K562 (cell line): Measurements from ENCODE around the gene KCNB1. TPM values are rescaled to one million over a fixed set of nuclear protein-coding genes. Genes with fewer than 3 reads are reported as not detected.
A peak's percentile ranks its signal among the peaks of the same experiment; 100 is the strongest.

Source experiments
- ATAC-seq: fragments of 200-7000 bp; cut with Tn5 transposase; 3 replicates; pipeline ENCODE4 v1.9.1; 2020; ENCODE audit warnings: moderate library complexity
- BruUV-seq: library from RNA; stranded (reverse); fragments of 400-500 nt; replicated peaks from 2 replicates; lab custom pipeline; 2021; lab: Mats Ljungman, UMichigan
- CTCF ChIA-PET: fragments of 300-600 bp; formaldehyde crosslinking; extraction: SDS; loops from one replicate; lab custom pipeline; 2021; ENCODE audit warnings: low intra/inter-chr PET ratio; lab: Yijun Ruan, JAX
- POLR2A ChIA-PET: fragments of 300-600, 350-650 bp; sonication (Branson Sonifier 250); formaldehyde crosslinking; extraction: SDS; loops from one replicate; lab custom pipeline; 2021; ENCODE audit warnings: antibody characterized with exemption, inconsistent platforms; lab: Yijun Ruan, JAX
- DNase-seq, 4 experiments: peaks; one replicate each; pipeline versions ENCODE4 v3.0.0 to v3.0.0-alpha.2; 2011 to 2018; ENCODE audit warnings: low spot score in 3 of 4, mixed read lengths in 3 of 4; ENCODE audit errors: extremely low read depth in 1 of 4
- FAIRE-seq: peaks from 2 replicates; lab custom pipeline; 2011; peaks lifted over from hg19 to GRCh38; lab: Jason Lieb, UNC
- H2AFZ ChIP-seq: 2 replicates; pipeline ENCODE4 v1.6.0; 2011; ENCODE audit warnings: low read depth, low read length, control low read depth, inconsistent platforms
- H3K27ac ChIP-seq: fragments of 200-600 bp; 3 replicates; pipeline ENCODE4 v1.8.0; 2011; ENCODE audit warnings: low read depth, mild to moderate bottlenecking, control low read depth, inconsistent platforms, low read length, moderate library complexity, mixed read lengths; ENCODE audit errors: extremely low read depth
- H3K27me3 ChIP-seq, 2 experiments: fragments of 300-600 bp in 1 of 2; 2 replicates in 1 of 2; 3 replicates in 1 of 2; pipeline versions ENCODE4 v1.6.0 to v1.8.0; 2011; ENCODE audit warnings: inconsistent platforms in 2 of 2, low read length in 2 of 2, mild to moderate bottlenecking in 1 of 2, mixed read lengths in 1 of 2, moderate library complexity in 1 of 2; ENCODE audit not compliant: control insufficient read depth in 2 of 2, insufficient read depth in 2 of 2
- H3K36me3 ChIP-seq: fragments of 300-600 bp; 3 replicates; pipeline ENCODE4 v1.8.0; 2011; ENCODE audit warnings: mild to moderate bottlenecking, low read length, inconsistent platforms; ENCODE audit not compliant: control insufficient read depth, insufficient read depth
- H3K4me1 ChIP-seq, 2 experiments: fragments of 200-600 bp in 1 of 2; replicated peaks in 1 of 2; 2 replicates in 1 of 2; 3 replicates in 1 of 2; pipeline versions ENCODE4 v1.5.1 to v1.8.0; 2011; ENCODE audit warnings: inconsistent platforms in 2 of 2, low read length in 2 of 2, mild to moderate bottlenecking in 1 of 2, mixed read lengths in 1 of 2, moderate library complexity in 1 of 2; ENCODE audit not compliant: control insufficient read depth in 2 of 2, insufficient read depth in 2 of 2
- H3K4me2 ChIP-seq: 2 replicates; pipeline ENCODE4 v1.6.1; 2011; ENCODE audit warnings: low read length, control low read depth, inconsistent platforms, mixed read lengths; ENCODE audit not compliant: insufficient read depth
- H3K4me3 ChIP-seq: fragments of 200-600 bp; sonication (generic), shearing (Covaris generic); 2 replicates; pipeline ENCODE4 v1.5.1; 2016; ENCODE audit warnings: control low read depth, inconsistent platforms
- H3K79me2 ChIP-seq: fragments of 200-600 bp; 3 replicates; pipeline ENCODE4 v1.8.0; 2011; ENCODE audit warnings: low read length, inconsistent platforms; ENCODE audit not compliant: control insufficient read depth, insufficient read depth
- H3K9ac ChIP-seq, 2 experiments: 2 replicates each; pipeline versions ENCODE4 v1.6.0 to v1.6.1; 2011; ENCODE audit warnings: low read depth in 2 of 2, low read length in 2 of 2, control low read depth in 1 of 2, inconsistent platforms in 1 of 2, mild to moderate bottlenecking in 1 of 2, mixed read lengths in 1 of 2; ENCODE audit not compliant: insufficient read depth in 1 of 2
- H3K9me1 ChIP-seq: one replicate; pipeline ENCODE4 v1.6.0; 2011; ENCODE audit warnings: inconsistent platforms, mild to moderate bottlenecking, low read length, moderate library complexity; ENCODE audit not compliant: control insufficient read depth, insufficient read depth
- H3K9me3 ChIP-seq: replicated peaks from 2 replicates; pipeline ENCODE4 v1.5.1; 2011; ENCODE audit warnings: low read depth, low read length, inconsistent platforms; ENCODE audit not compliant: control insufficient read depth, insufficient read depth
- H4K20me1 ChIP-seq: replicated peaks from 2 replicates; pipeline ENCODE4 v1.6.1; 2011; ENCODE audit warnings: low read length, inconsistent platforms, mixed read lengths; ENCODE audit not compliant: control insufficient read depth, insufficient read depth
- CEBPG ChIP-seq, 3 experiments: fragments of 200-800 bp in 1 of 3; sonication (Bioruptor generic) in 1 of 3; sonication (generic) in 1 of 3; formaldehyde crosslinking in 1 of 3; IDR thresholded peaks in 2 of 3; conservative IDR thresholded peaks in 1 of 3; 2 replicates each; pipeline versions ENCODE4 v1.6.1 to v1.8.0; 2016 to 2022; ENCODE audit warnings: missing compliant biosample characterization in 2 of 3, missing genetic modification characterization in 2 of 3, mild to moderate bottlenecking in 1 of 3, missing genetic modification reagents in 1 of 3
- HCFC1 ChIP-seq: IDR thresholded peaks from 2 replicates; pipeline ENCODE4 v1.6.1; 2012; ENCODE audit warnings: low read depth, low read length, improper control_type of control experiment
- ILF3 ChIP-seq: fragments of 450-650 bp; IDR thresholded peaks from 2 replicates; pipeline ENCODE4 v1.6.1; 2018; ENCODE audit warnings: antibody characterized with exemption, mild to moderate bottlenecking, moderate library complexity, borderline replicate concordance
- POLR2AphosphoS2 ChIP-seq: IDR thresholded peaks from 2 replicates; pipeline ENCODE4 v1.6.1; 2012; ENCODE audit warnings: low read length, improper control_type of control experiment
- RAD51 ChIP-seq: fragments of 450-650 bp; IDR thresholded peaks from 2 replicates; pipeline ENCODE4 v1.7.1; 2016; ENCODE audit warnings: low read depth, mild to moderate bottlenecking, borderline replicate concordance
- RCOR1 ChIP-seq, 2 experiments: IDR thresholded peaks; 2 replicates each; pipeline ENCODE4 v1.6.1; 2012; ENCODE audit warnings: low read depth in 2 of 2, low read length in 2 of 2, borderline replicate concordance in 1 of 2, improper control_type of control experiment in 1 of 2
- SMAD1 ChIP-seq: fragments of 150-350 bp; IDR thresholded peaks from 2 replicates; pipeline ENCODE4 v1.6.1; 2014; ENCODE audit warnings: low read length, low read depth; ENCODE audit not compliant: partially characterized antibody
- SMAD3 ChIP-seq: fragments of 450-650 bp; formaldehyde crosslinking; conservative IDR thresholded peaks from 2 replicates; pipeline ENCODE4 v1.4.0; 2020; ENCODE audit warnings: mild to moderate bottlenecking
- SMARCA4 ChIP-seq: fragments of 450-650 bp; IDR thresholded peaks from 2 replicates; pipeline ENCODE4 v1.6.1; 2016
- STAG1 ChIP-seq: sonication (generic); formaldehyde crosslinking; IDR thresholded peaks from 2 replicates; pipeline ENCODE4 v1.5.0; 2020; ENCODE audit warnings: missing genetic modification reagents, borderline replicate concordance
- TBL1XR1 ChIP-seq, 2 experiments: IDR thresholded peaks; 2 replicates each; pipeline ENCODE4 v1.6.1; 2012; ENCODE audit warnings: improper control_type of control experiment in 2 of 2, low read length in 2 of 2, mild to moderate bottlenecking in 1 of 2
- ZNF217 ChIP-seq: sonication (generic); formaldehyde crosslinking; IDR thresholded peaks from 2 replicates; pipeline ENCODE4 v1.8.0; 2022; ENCODE audit warnings: mild to moderate bottlenecking, missing genetic modification reagents
- ZNF324 ChIP-seq: fragments of 250-450 bp; sonication (Bioruptor Pico); IDR thresholded peaks from 2 replicates; pipeline ENCODE4 v1.4.0; 2020; ENCODE audit warnings: mild to moderate bottlenecking
- WGBS: fragments of 100-300 bp; shearing (Covaris generic); methylation state at CpG from one replicate; pipeline ENCODE4 v1.1.6; 2016; ENCODE audit warnings: low coverage, mixed read lengths; ENCODE audit not compliant: insufficient coverage; ENCODE audit errors: missing lambda C conversion rate; 5-methylcytosine and 5-hydroxymethylcytosine counted together
- in situ Hi-C: fragments of 300-500 bp; cut with MboI; formaldehyde crosslinking; loops from 4 replicates; pipeline ENCODE4 v1.15.0; 2018; ENCODE audit warnings: inconsistent platforms, mixed read lengths
- intact Hi-C: fragments of 100-400 bp; cut with micrococcal nuclease; formaldehyde crosslinking; loops from 2 replicates; pipeline ENCODE4 v1.14.2; 2022
- polyA plus RNA-seq, 8 experiments: library from polyadenylated mRNA; depleted of rRNA in 4 of 8; stranded (reverse) in 5 of 8; unstranded in 3 of 8; fragments of >200 nt; fragmentation: Nextera tagmentation in 2 of 8; fragmentation: Illumina TruSeq in 1 of 8; extraction: Ambion mirVana in 2 of 8; extraction: Trizol in 1 of 8; gene quantifications; 2 replicates each; pipeline versions ENCODE4 v1.2.1 to v1.2.3, GENCODE V29; 2011 to 2014; ENCODE audit warnings: inconsistent platforms in 1 of 8, missing spikeins in 1 of 8
- total RNA-seq, 7 experiments: library from RNA; depleted of rRNA in 6 of 7; stranded (reverse); fragments of >200 nt in 6 of 7; fragmentation: Illumina TruSeq in 2 of 7; extraction: Trizol in 2 of 7; gene quantifications; 2 replicates each; pipeline versions ENCODE4 v1.2.1 to v1.2.3, GENCODE V29; 2011 to 2021; ENCODE audit warnings: low replicate concordance in 1 of 7
- TF ChIP-seq, protein P1 (sequence below): fragments of 450-650 bp; IDR thresholded peaks from 2 replicates; pipeline ENCODE4 v1.6.1; 2016; ENCODE audit warnings: antibody characterized with exemption
- TF ChIP-seq, protein P2 (sequence below): IDR thresholded peaks from 2 replicates; pipeline ENCODE4 v1.6.1; 2011; ENCODE audit warnings: borderline replicate concordance, low read depth, mild to moderate bottlenecking, moderate library complexity, low read length; ENCODE audit not compliant: insufficient read depth, poor library complexity, severe bottlenecking

Gene KCNB1
- total and polyA plus RNA-seq, 9 of the 15 experiments (the other 6 are each of a cell fraction or from before 2014, with no cell fraction given) = 0.01 to 0.06 TPM; not detected in 7

DNA sequence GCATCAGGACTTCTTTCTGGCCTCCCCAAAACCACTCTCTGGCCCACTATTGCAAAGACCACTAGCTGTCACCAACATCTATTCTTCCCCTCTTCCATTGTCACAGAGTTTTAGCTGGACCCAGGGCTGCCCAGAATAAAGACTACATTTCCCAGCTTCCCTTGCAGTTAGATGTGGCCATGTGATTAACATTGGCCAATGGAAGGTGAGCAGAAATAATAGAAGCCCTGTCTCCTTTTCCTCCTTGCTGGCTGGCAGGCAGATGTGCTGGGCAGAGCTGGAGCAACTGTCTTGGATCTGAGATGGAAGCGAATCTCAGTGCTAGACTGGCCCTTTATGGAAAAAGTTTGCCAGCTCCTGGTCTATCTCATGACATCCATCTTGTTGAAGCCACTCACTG is 97.0 kb downstream of the KCNB1 start (continued):
- TF ChIP-seq, protein P1, sequence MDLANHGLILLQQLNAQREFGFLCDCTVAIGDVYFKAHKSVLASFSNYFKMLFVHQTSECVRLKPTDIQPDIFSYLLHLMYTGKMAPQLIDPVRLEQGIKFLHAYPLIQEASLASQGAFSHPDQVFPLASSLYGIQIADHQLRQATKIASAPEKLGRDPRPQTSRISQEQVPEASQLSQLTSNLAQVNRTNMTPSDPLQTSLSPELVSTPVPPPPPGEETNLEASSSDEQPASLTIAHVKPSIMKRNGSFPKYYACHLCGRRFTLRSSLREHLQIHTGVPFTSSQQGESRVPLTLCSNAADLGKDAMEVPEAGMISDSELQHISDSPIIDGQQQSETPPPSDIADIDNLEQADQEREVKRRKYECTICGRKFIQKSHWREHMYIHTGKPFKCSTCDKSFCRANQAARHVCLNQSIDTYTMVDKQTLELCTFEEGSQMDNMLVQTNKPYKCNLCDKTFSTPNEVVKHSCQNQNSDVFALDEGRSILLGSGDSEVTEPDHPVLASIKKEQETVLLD = no peak

DNA sequence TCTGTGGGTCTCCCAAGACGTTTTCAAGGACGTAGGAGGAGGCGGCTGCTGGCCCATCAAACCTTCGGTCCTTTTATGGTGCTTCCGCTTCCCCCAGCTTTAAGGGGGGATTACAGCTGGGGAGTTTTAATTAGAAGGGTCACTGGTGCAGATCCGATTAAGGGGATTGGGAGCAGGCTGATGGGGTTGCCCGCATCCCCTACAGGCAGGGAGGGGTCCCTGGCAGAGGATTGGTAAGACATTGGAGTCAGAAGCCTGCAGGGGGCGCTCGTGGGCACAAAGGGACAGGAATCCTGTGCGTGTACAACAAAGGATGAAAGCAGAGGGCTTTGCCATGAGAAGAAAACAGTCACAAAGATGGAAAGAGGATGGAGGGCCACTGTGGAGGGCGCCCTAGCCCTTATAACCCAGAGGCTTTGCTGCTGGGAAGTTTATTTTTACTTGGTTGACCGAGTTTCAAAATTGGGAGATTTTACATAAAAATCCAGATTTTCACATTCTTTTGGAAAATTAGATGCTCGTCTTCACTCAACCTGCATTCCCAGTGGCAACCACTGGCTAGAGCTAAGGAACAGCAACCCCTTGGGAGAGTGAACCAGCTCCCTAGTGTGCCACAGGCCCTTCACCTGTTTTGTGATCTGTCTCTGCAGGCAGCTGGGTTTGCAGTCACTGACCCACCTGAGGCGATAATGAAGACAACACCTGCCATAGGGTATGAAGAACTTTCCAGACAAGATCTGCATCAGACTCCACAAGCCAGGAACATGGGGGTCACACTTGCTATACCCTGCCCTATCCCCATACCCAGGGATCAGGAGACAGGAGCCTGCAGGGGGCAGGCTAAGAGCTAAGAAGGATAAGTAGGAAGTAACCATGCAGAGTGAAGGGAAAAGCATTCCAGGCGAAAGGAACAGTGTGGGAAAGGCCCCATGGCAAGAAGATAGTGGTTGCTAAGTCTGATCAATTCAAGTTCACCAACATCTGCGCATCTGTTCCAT is 97.7 kb downstream of the KCNB1 start:
- CTCF ChIA-PET = interaction anchor here (0.8 to 2.2 kb wide), 5 partner anchors 51 to 157 kb away, joined by 3 to 9 read pairs (median 4); no protein-coding TSS in a partner anchor
- Histone ChIP-seq H3K27me3 (peaks cover 7 to 51% of the 10 kb centered on the region in 2 experiments; a peak in 3 of 5 replicates), H3K4me3 (no peak overlapping the region), H3K9ac (no peak overlapping the region), H3K9me1 (no peaks in the 10 kb centered on the region), H3K27ac (no peak overlapping the region), H3K4me2 (no peak overlapping the region), H3K9me3 (no peaks in the 10 kb centered on the region), H4K20me1 (0 out of 2 replicates have a peak, but pooled peaks cover 4% of the 10 kb centered on the region), H3K79me2 (no peaks in the 10 kb centered on the region), H3K36me3 (no peaks in the 10 kb centered on the region), H2AFZ (no peak overlapping the region), H3K4me1 (no peaks in the 10 kb centered on the region)
- ATAC-seq = peak; percentile 94
- 24% methylated on average over 16 of the region's 16 CpGs for WGBS
- intact Hi-C loops (loop anchor here (2.0 to 5.0 kb wide), 2 partner anchors 52 to 100 kb away; no protein-coding TSS in a partner anchor), in situ Hi-C loops (no loop called here)
- FAIRE-seq = peak; percentile 46
- POLR2A ChIA-PET = interaction anchor here (0.6 to 1.6 kb wide), 3 partner anchors 9 to 24 kb away, joined by 3 to 6 read pairs (median 4); no protein-coding TSS in a partner anchor
- peak; percentile 67 to 87 (median 80) for DNase-seq
- no TSS peak for BruUV-seq
- no peak for TF ChIP-seq SMAD3 (CRISPR knock-in tag)
- TF ChIP-seq ILF3 = no peak
- TF ChIP-seq CEBPG (CRISPR knock-in tag; IDR thresholded peaks at IDR 0.05) = no peak
- no peak for TF ChIP-seq CEBPG (tag; conservative IDR thresholded peaks at IDR 0.05 in 1 of 2, IDR thresholded peaks at IDR 0.05 in 1 of 2)
- TF ChIP-seq TBL1XR1 (IDR thresholded peaks at IDR 0.05; ENCODE audit: low read length in 2 of 2) = no peak
- no peak for TF ChIP-seq ZNF217 (CRISPR knock-in tag)
- no peak for TF ChIP-seq STAG1
- no peak for TF ChIP-seq SMARCA4
- no peak for TF ChIP-seq POLR2AphosphoS2
- TF ChIP-seq SMAD1 = no peak
- TF ChIP-seq, protein P2, sequence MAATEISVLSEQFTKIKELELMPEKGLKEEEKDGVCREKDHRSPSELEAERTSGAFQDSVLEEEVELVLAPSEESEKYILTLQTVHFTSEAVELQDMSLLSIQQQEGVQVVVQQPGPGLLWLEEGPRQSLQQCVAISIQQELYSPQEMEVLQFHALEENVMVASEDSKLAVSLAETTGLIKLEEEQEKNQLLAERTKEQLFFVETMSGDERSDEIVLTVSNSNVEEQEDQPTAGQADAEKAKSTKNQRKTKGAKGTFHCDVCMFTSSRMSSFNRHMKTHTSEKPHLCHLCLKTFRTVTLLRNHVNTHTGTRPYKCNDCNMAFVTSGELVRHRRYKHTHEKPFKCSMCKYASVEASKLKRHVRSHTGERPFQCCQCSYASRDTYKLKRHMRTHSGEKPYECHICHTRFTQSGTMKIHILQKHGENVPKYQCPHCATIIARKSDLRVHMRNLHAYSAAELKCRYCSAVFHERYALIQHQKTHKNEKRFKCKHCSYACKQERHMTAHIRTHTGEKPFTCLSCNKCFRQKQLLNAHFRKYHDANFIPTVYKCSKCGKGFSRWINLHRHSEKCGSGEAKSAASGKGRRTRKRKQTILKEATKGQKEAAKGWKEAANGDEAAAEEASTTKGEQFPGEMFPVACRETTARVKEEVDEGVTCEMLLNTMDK = peak; percentile 31
- TF ChIP-seq HCFC1 = 0 out of 2 replicates have a peak, but pooled peaks have one; percentile 26
- no peak for TF ChIP-seq RAD51
- TF ChIP-seq RCOR1 (IDR thresholded peaks at IDR 0.05; ENCODE audit: borderline replicate concordance in 1 of 2, low read depth in 2 of 2, low read length in 2 of 2) = 0 out of 4 replicates have a peak, but pooled peaks of 1 of the 2 experiments have one; percentile 13
- no peak for TF ChIP-seq ZNF324 (CRISPR knock-in tag)
